Neutrophil (primary cell): ENCODE data around the gene PODXL.

Experiments
- H3K27ac ChIP-seq: fragments of 200-600 bp; sonication (generic); 2 replicates; pipeline ENCODE4 v1.5.1; 2016; ENCODE audit warnings: mild to moderate bottlenecking, moderate library complexity
- H3K27me3 ChIP-seq: fragments of 200-600 bp; sonication (generic); 2 replicates; pipeline ENCODE4 v1.6.0; 2016; ENCODE audit warnings: mild to moderate bottlenecking
- H3K36me3 ChIP-seq: fragments of 200-600 bp; sonication (generic); 2 replicates; pipeline ENCODE4 v1.5.1; 2017
- H3K4me1 ChIP-seq, 2 experiments: fragments of 200-600 bp in 1 of 2; sonication (generic) in 1 of 2; 1 replicate in 1 of 2; 2 replicates in 1 of 2; pipeline versions ENCODE4 v1.5.1 to v1.6.1; 2013 to 2016; ENCODE audit warnings: low read depth in 1 of 2, low read length in 1 of 2, mild to moderate bottlenecking in 1 of 2, moderate library complexity in 1 of 2; ENCODE audit not compliant: control insufficient read depth in 1 of 2, insufficient read depth in 1 of 2
- H3K4me3 ChIP-seq, 2 experiments: fragments of 200-600 bp in 1 of 2; sonication (generic) in 1 of 2; 1 replicate in 1 of 2; 2 replicates in 1 of 2; pipeline ENCODE4 v1.5.1; 2013 to 2016; ENCODE audit warnings: low read depth in 1 of 2, low read length in 1 of 2, mild to moderate bottlenecking in 1 of 2, moderate library complexity in 1 of 2
- H3K9me3 ChIP-seq: fragments of 200-600 bp; sonication (generic); 2 replicates; pipeline ENCODE4 v1.5.1; 2016
- CTCF ChIP-seq: fragments of 200-600 bp; sonication (generic); IDR thresholded peaks from 2 replicates; pipeline ENCODE4 v1.5.1; 2016; ENCODE audit warnings: antibody characterized with exemption

The PODXL gene

GRCh38 chr7:131499801-131500200 is 56.6 kb downstream of the PODXL start:
- Histone ChIP-seq H3K4me1 (no peaks in the 10 kb centered on the region), H3K36me3 (peaks cover 33% of the 10 kb centered on the region), H3K27ac (no peak overlapping the region), H3K9me3 (no peaks in the 10 kb centered on the region), H3K27me3 (no peaks in the 10 kb centered on the region), H3K4me3 (no peak overlapping the region)
- TF ChIP-seq CTCF = no peak

- Histone ChIP-seq H3K27me3 (no peaks in the 10 kb centered on the region), H3K4me1 (no peaks in the 10 kb centered on the region), H3K4me3 (no peak overlapping the region), H3K36me3 (peaks cover 33% of the 10 kb centered on the region), H3K27ac (no peak overlapping the region), H3K9me3 (no peaks in the 10 kb centered on the region)
- TF ChIP-seq CTCF = no peak
These were observed 58.1 kb downstream of the PODXL start for GRCh38 chr7:131498237-131498885.

- no peak for TF ChIP-seq CTCF
- Histone ChIP-seq H3K36me3 (peaks cover 33% of the 10 kb centered on the region), H3K4me1 (no peaks in the 10 kb centered on the region), H3K27ac (no peak overlapping the region), H3K9me3 (no peaks in the 10 kb centered on the region), H3K4me3 (no peak overlapping the region), H3K27me3 (no peaks in the 10 kb centered on the region)
These were observed 59.0 kb downstream of the PODXL start for GRCh38 chr7:131497454-131497853.

- Histone ChIP-seq H3K27me3 (no peaks in the 10 kb centered on the region), H3K4me3 (no peak overlapping the region), H3K4me1 (no peaks in the 10 kb centered on the region), H3K9me3 (no peaks in the 10 kb centered on the region), H3K27ac (no peak overlapping the region), H3K36me3 (peaks cover 33% of the 10 kb centered on the region)
- no peak for TF ChIP-seq CTCF
These were observed 60.5 kb downstream of the PODXL start for GRCh38 chr7:131495669-131496498.

- TF ChIP-seq CTCF = no peak
- Histone ChIP-seq H3K36me3 (peaks cover 26% of the 10 kb centered on the region), H3K27me3 (no peaks in the 10 kb centered on the region)
These were observed 62.2 kb downstream of the PODXL start for GRCh38 chr7:131494182-131494581.

More at GRCh38 chr7:131494182-131494581, 62.2 kb downstream of the PODXL start:
- no peaks in the 10 kb centered on the region for H3K4me1 ChIP-seq
- no peak overlapping the region for H3K27ac ChIP-seq
- no peak overlapping the region for H3K4me3 ChIP-seq
- H3K9me3 ChIP-seq = no peaks in the 10 kb centered on the region
